K562 (cell line): Measurements from ENCODE around the gene DYRK1A. TPM values are rescaled to one million over a fixed set of nuclear protein-coding genes. Genes with fewer than 3 reads are reported as not detected.

Source experiments
- ARID1B ChIP-seq: fragments of 450-650 bp; IDR thresholded peaks from 2 replicates; pipeline ENCODE4 v1.6.1; 2016; ENCODE audit warnings: antibody characterized with exemption, mild to moderate bottlenecking, inconsistent platforms
- ATF6 ChIP-seq: sonication (generic); formaldehyde crosslinking; IDR thresholded peaks from 2 replicates; pipeline ENCODE4 v1.4.0; 2020; ENCODE audit warnings: mild to moderate bottlenecking, missing genetic modification reagents
- FOXP4 ChIP-seq: sonication (generic); formaldehyde crosslinking; IDR thresholded peaks from 2 replicates; pipeline ENCODE4 v1.8.0; 2022; ENCODE audit warnings: mild to moderate bottlenecking, missing genetic modification reagents, borderline replicate concordance
- KAT7 ChIP-seq: sonication (generic); formaldehyde crosslinking; IDR thresholded peaks from 2 replicates; pipeline ENCODE4 v1.8.0; 2022; ENCODE audit warnings: missing genetic modification reagents, mild to moderate bottlenecking, borderline replicate concordance
- PHB ChIP-seq: fragments of 250-450 bp; sonication (Bioruptor Pico); IDR thresholded peaks from 2 replicates; pipeline ENCODE4 v1.5.0; 2021
- POLR2AphosphoS2 ChIP-seq: IDR thresholded peaks from 2 replicates; pipeline ENCODE4 v1.6.1; 2012; ENCODE audit warnings: low read length, improper control_type of control experiment
- POLR2AphosphoS5 ChIP-seq: IDR thresholded peaks from 2 replicates; pipeline ENCODE4 v1.6.1; 2011; ENCODE audit warnings: mild to moderate bottlenecking, low read depth, low read length, moderate library complexity; ENCODE audit not compliant: control insufficient read depth, insufficient read depth
- POU5F1 ChIP-seq: fragments of 150-350 bp; IDR thresholded peaks from 2 replicates; pipeline ENCODE4 v1.6.1; 2014; ENCODE audit warnings: borderline replicate concordance, low read length, low read depth, mild to moderate bottlenecking; ENCODE audit not compliant: partially characterized antibody
- SLC30A9 ChIP-seq: fragments of 250-450 bp; sonication (Bioruptor Pico); IDR thresholded peaks from 2 replicates; pipeline ENCODE4 v1.8.0; 2022; ENCODE audit warnings: mild to moderate bottlenecking, moderate library complexity
- STAG1 ChIP-seq: sonication (generic); formaldehyde crosslinking; IDR thresholded peaks from 2 replicates; pipeline ENCODE4 v1.5.0; 2020; ENCODE audit warnings: missing genetic modification reagents, borderline replicate concordance
- TAF1 ChIP-seq: IDR thresholded peaks from 2 replicates; pipeline ENCODE4 v1.6.1; 2011; ENCODE audit warnings: mild to moderate bottlenecking, low read length, moderate library complexity; ENCODE audit not compliant: insufficient read depth, control insufficient read depth, severe bottlenecking; ENCODE audit errors: extremely low read depth
- TSC22D4 ChIP-seq: fragments of 450-650 bp; IDR thresholded peaks from 2 replicates; pipeline ENCODE4 v1.6.1; 2016; ENCODE audit warnings: missing genetic modification characterization, missing biosample characterization, control low read depth
- USF1 ChIP-seq: sonication (generic); formaldehyde crosslinking; IDR thresholded peaks from 2 replicates; pipeline ENCODE4 v1.9.0; 2022; ENCODE audit warnings: mild to moderate bottlenecking, missing genetic modification reagents
- ZNF589 ChIP-seq: fragments of 200-800 bp; sonication (Bioruptor generic); IDR thresholded peaks from 2 replicates; pipeline ENCODE4 v1.6.1; 2016; ENCODE audit warnings: low read depth, missing genetic modification characterization, missing compliant biosample characterization
- polyA plus RNA-seq, 8 experiments: library from polyadenylated mRNA; depleted of rRNA in 4 of 8; stranded (reverse) in 5 of 8; unstranded in 3 of 8; fragments of >200 nt; fragmentation: Nextera tagmentation in 2 of 8; fragmentation: Illumina TruSeq in 1 of 8; extraction: Ambion mirVana in 2 of 8; extraction: Trizol in 1 of 8; gene quantifications; 2 replicates each; pipeline versions ENCODE4 v1.2.1 to v1.2.3, GENCODE V29; 2011 to 2014; ENCODE audit warnings: inconsistent platforms in 1 of 8, missing spikeins in 1 of 8
- total RNA-seq, 7 experiments: library from RNA; depleted of rRNA in 6 of 7; stranded (reverse); fragments of >200 nt in 6 of 7; fragmentation: Illumina TruSeq in 2 of 7; extraction: Trizol in 2 of 7; gene quantifications; 2 replicates each; pipeline versions ENCODE4 v1.2.1 to v1.2.3, GENCODE V29; 2011 to 2021; ENCODE audit warnings: low replicate concordance in 1 of 7
- TF ChIP-seq, protein P1 (sequence below): fragments of 150-350 bp; IDR thresholded peaks from 2 replicates; pipeline ENCODE4 v1.6.1; 2014; ENCODE audit warnings: low read depth, mild to moderate bottlenecking, low read length, borderline replicate concordance

The DYRK1A gene
- total and polyA plus RNA-seq, 9 of the 15 experiments (the other 6 are each of a cell fraction or from before 2014, with no cell fraction given) = 3.7 to 64.8 (median 42.3) TPM

DNA sequence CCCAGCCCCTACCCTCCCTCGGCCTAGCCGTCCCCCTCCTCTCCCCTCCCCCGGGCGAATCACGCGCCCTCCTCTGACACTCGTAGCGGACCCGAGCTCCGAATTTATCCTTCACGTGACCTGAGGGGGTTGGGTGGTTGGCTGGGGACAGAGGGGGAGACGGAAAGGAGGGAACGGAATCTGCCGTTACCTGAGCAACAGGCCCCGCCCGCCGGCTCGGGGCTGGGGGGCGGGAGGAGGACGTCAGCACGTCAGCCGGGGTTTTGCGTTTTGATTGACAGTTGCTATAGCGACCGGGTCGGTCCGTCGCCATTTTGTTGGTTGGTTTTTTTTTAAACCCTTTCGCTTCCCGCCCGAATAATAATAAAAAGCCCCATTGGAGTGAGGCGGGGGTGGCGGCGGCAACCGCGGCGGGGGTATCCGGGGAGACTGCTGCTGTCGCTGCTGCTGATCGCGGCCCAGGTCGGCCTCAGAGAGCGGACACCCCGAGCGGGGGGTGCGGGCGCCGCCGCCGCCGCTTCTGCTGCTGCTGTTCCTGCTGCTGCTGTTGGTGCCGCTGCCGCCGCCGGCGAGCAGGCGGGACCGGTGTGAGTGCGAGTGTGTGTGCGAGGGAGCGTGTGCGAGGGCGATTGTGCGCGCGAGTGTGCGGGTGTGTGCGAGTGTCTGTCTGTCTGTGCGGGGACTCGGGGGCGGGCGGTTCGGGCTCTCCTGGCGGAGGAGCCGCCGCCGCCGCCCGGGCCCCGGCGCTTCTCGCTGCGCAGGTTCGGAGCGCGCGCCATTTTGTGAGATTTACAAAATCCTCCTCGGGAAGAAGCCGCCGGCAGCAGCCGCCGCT lies at the start of gene DYRK1A (continued):
- TF ChIP-seq POU5F1 = no peak
- TF ChIP-seq POLR2AphosphoS2 = no peak
- TF ChIP-seq STAG1 (CRISPR knock-in tag) = 0 out of 2 replicates have a peak, but pooled peaks have one; percentile 21
- TF ChIP-seq FOXP4 = peak; percentile 57; the same call in 1 of the 2 replicates
- TF ChIP-seq PHB = no peak
- no peak for TF ChIP-seq ATF6 (CRISPR knock-in tag)
- peak; percentile 97 for TF ChIP-seq USF1 (CRISPR knock-in tag)
- TF ChIP-seq POLR2AphosphoS5 = peak; percentile 26
- no peak; the same call in 1 of the 2 replicates for TF ChIP-seq ZNF589 (CRISPR knock-in tag)
- TF ChIP-seq, protein P1, sequence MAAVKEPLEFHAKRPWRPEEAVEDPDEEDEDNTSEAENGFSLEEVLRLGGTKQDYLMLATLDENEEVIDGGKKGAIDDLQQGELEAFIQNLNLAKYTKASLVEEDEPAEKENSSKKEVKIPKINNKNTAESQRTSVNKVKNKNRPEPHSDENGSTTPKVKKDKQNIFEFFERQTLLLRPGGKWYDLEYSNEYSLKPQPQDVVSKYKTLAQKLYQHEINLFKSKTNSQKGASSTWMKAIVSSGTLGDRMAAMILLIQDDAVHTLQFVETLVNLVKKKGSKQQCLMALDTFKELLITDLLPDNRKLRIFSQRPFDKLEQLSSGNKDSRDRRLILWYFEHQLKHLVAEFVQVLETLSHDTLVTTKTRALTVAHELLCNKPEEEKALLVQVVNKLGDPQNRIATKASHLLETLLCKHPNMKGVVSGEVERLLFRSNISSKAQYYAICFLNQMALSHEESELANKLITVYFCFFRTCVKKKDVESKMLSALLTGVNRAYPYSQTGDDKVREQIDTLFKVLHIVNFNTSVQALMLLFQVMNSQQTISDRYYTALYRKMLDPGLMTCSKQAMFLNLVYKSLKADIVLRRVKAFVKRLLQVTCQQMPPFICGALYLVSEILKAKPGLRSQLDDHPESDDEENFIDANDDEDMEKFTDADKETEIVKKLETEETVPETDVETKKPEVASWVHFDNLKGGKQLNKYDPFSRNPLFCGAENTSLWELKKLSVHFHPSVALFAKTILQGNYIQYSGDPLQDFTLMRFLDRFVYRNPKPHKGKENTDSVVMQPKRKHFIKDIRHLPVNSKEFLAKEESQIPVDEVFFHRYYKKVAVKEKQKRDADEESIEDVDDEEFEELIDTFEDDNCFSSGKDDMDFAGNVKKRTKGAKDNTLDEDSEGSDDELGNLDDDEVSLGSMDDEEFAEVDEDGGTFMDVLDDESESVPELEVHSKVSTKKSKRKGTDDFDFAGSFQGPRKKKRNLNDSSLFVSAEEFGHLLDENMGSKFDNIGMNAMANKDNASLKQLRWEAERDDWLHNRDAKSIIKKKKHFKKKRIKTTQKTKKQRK = no peak
- peak; percentile 93; the same call in 1 of the 2 replicates for TF ChIP-seq KAT7
- TF ChIP-seq TSC22D4 (tag) = no peak
- TF ChIP-seq TAF1 = peak; percentile 82
- no peak for TF ChIP-seq SLC30A9
- TF ChIP-seq ARID1B = no peak; the same call in 1 of the 2 replicates
